ENCODE results near the gene DFFA. TPM values are rescaled to one million over a fixed set of nuclear protein-coding genes. Genes with fewer than 3 reads are reported as not detected.

DFFA gene
- total RNA-seq, 1 donor from 2014 or later, result 58.5 TPM

DNA sequence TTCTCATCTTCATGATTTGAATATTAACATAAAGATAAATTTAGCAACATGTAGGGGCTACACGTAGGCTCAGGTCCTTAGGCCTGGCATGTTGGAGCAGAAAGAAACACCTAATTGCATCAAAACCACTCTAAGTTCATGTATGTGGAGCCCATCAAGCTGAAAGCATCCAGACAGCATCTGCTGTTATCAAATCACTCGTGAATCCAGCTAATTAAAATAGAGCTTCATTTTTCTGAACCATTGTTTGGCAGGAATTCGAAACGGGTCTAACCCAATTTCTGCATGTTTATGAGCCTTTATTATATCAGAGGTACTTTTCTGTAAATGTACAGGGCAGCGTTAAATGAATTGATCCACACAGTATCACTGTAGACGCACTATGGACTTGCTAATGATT is 48.2 kb upstream of the DFFA start:
- Histone ChIP-seq H3F3A (ENCODE audit: low read depth) (peaks cover 18% of the 10 kb centered on the region), H3K79me2 (ENCODE audit: low read depth) (peaks cover 85% of the 10 kb centered on the region), H3K9ac (no peak overlapping the region), H3K27me3 (no peaks in the 10 kb centered on the region), H3K27ac (no peak overlapping the region), H3K4me1 (peaks cover 29% of the 10 kb centered on the region), H2AFZ (replicated peaks) (no peak overlapping the region), H3K4me3 (no peak overlapping the region), H4K20me1 (ENCODE audit: low read depth) (peaks cover 83% of the 10 kb centered on the region), H3K9me3 (ENCODE audit: low read depth) (no peaks in the 10 kb centered on the region), H3K36me3 (no peaks in the 10 kb centered on the region), H3K4me2 (no peak overlapping the region)
- no peak for DNase-seq (ENCODE audit: low spot score)
- Mint-ChIP-seq H3K4me3 (no peak overlapping the region), H3K27ac (no peak overlapping the region), H3K4me1 (peaks cover 48% of the 10 kb centered on the region), H3K36me3 (no peaks in the 10 kb centered on the region), H3K9me3 (no peaks in the 10 kb centered on the region), H3K27me3 (ENCODE audit: insufficient read depth, low read depth) (peaks cover 2% of the 10 kb centered on the region)
- TF ChIP-seq EZH2 (IDR thresholded peaks at IDR 0.05), result no peak
- no peak for TF ChIP-seq EZH2phosphoT487 (IDR thresholded peaks at IDR 0.05)
- no peak for TF ChIP-seq CTCF (IDR thresholded peaks at IDR 0.05)

- H3K27me3 ChIP-seq, result no peaks in the 10 kb centered on the region
- no peak overlapping the region for H2AFZ ChIP-seq (replicated peaks)
- peaks cover 2% of the 10 kb centered on the region for H3K27me3 Mint-ChIP-seq (ENCODE audit: insufficient read depth, low read depth)
- peak overlapping the region; percentile 70 for H3K4me2 ChIP-seq
- peak overlapping the region; percentile 6 for H3K4me3 ChIP-seq
- peak; percentile 72 for DNase-seq (ENCODE audit: low spot score)
- no peak overlapping the region for H3K27ac ChIP-seq
- TF ChIP-seq EZH2 (IDR thresholded peaks at IDR 0.05) (no peak), EZH2phosphoT487 (IDR thresholded peaks at IDR 0.05) (no peak), CTCF (IDR thresholded peaks at IDR 0.05) (peak; percentile 33)
- no peaks in the 10 kb centered on the region for H3K36me3 ChIP-seq
- H3K9me3 Mint-ChIP-seq, result no peaks in the 10 kb centered on the region
- H3K4me3 Mint-ChIP-seq, result no peak overlapping the region
- peaks cover 37% of the 10 kb centered on the region for H3K4me1 ChIP-seq
- peaks cover 89% of the 10 kb centered on the region for H4K20me1 ChIP-seq (ENCODE audit: low read depth)
- no peak overlapping the region for H3K9ac ChIP-seq
- peaks cover 58% of the 10 kb centered on the region for H3K4me1 Mint-ChIP-seq
- H3K36me3 Mint-ChIP-seq, result no peaks in the 10 kb centered on the region
- peaks cover 18% of the 10 kb centered on the region for H3F3A ChIP-seq (ENCODE audit: low read depth)
- no peak overlapping the region for H3K27ac Mint-ChIP-seq
- H3K79me2 ChIP-seq (ENCODE audit: low read depth), result peaks cover 81% of the 10 kb centered on the region
- H3K9me3 ChIP-seq (ENCODE audit: low read depth), result no peaks in the 10 kb centered on the region
Observed at GRCh38 chr1:10519016-10519417, 46.7 kb upstream of the DFFA start.

GRCh38 chr1:10517677-10517982 is 45.3 kb upstream of the DFFA start:
- no peak overlapping the region for H3K4me2 ChIP-seq
- no peak overlapping the region for H2AFZ ChIP-seq (replicated peaks)
- TF ChIP-seq CTCF (IDR thresholded peaks at IDR 0.05) (no peak), EZH2 (IDR thresholded peaks at IDR 0.05) (no peak), EZH2phosphoT487 (IDR thresholded peaks at IDR 0.05) (no peak)
- peaks cover 95% of the 10 kb centered on the region for H4K20me1 ChIP-seq (ENCODE audit: low read depth)
- no peak overlapping the region for H3K27ac ChIP-seq
- peaks cover 76% of the 10 kb centered on the region for H3K79me2 ChIP-seq (ENCODE audit: low read depth)
- no peak overlapping the region for H3K27ac Mint-ChIP-seq
- H3K36me3 ChIP-seq, result no peaks in the 10 kb centered on the region
- H3K27me3 Mint-ChIP-seq (ENCODE audit: insufficient read depth, low read depth), result peaks cover 2% of the 10 kb centered on the region
- DNase-seq (ENCODE audit: low spot score), result no peak
- H3K9ac ChIP-seq, result no peak overlapping the region
- no peaks in the 10 kb centered on the region for H3K9me3 Mint-ChIP-seq
- no peak overlapping the region for H3K4me3 ChIP-seq
- no peaks in the 10 kb centered on the region for H3K9me3 ChIP-seq (ENCODE audit: low read depth)
- peaks cover 68% of the 10 kb centered on the region for H3K4me1 Mint-ChIP-seq
- H3F3A ChIP-seq (ENCODE audit: low read depth), result peaks cover 26% of the 10 kb centered on the region
- peaks cover 37% of the 10 kb centered on the region for H3K4me1 ChIP-seq
- no peak overlapping the region for H3K4me3 Mint-ChIP-seq
- no peaks in the 10 kb centered on the region for H3K27me3 ChIP-seq
- no peaks in the 10 kb centered on the region for H3K36me3 Mint-ChIP-seq

All from neural progenitor cell (in vitro differentiated cells).